ENCODE results near the gene OTULIN.

DNA sequence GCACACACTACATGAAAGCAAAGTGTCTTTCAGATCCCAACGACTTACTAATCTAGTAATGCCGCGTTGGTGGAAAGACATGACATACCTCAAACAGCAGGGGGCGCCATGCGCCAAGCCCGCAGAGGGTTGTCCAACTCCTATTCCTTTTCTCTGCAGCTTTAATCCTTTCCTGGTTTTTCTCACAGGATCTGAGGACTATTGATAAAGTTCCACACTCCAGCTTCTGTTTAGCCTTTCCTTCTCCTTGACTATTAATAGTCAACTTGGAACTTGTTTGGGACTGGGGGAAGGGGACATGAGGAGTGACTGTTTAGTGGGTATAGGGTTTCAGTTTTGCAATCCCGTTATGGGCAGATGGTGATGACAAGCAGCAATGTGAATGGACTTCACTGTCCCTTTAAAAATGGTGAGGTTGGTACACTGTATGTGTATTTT is 62.9 kb downstream of the OTULIN start:
- TF ChIP-seq, protein P1, sequence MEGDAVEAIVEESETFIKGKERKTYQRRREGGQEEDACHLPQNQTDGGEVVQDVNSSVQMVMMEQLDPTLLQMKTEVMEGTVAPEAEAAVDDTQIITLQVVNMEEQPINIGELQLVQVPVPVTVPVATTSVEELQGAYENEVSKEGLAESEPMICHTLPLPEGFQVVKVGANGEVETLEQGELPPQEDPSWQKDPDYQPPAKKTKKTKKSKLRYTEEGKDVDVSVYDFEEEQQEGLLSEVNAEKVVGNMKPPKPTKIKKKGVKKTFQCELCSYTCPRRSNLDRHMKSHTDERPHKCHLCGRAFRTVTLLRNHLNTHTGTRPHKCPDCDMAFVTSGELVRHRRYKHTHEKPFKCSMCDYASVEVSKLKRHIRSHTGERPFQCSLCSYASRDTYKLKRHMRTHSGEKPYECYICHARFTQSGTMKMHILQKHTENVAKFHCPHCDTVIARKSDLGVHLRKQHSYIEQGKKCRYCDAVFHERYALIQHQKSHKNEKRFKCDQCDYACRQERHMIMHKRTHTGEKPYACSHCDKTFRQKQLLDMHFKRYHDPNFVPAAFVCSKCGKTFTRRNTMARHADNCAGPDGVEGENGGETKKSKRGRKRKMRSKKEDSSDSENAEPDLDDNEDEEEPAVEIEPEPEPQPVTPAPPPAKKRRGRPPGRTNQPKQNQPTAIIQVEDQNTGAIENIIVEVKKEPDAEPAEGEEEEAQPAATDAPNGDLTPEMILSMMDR (IDR thresholded peaks at IDR 0.05): peak; percentile 86
- TF ChIP-seq POLR2A (IDR thresholded peaks at IDR 0.05): no peak
